WTC11 (cell line): ENCODE data around the gene GPR155. TPM values are rescaled to one million over a fixed set of nuclear protein-coding genes. Genes with fewer than 3 reads are reported as not detected.

Experiments used
- ATAC-seq: fragments of 200-7000 bp; cut with Tn5 transposase; 2 replicates; pipeline ENCODE4 v1.10.0; 2021; ENCODE audit warnings: mild to moderate bottlenecking, moderate library complexity
- Bru-seq: library from RNA; stranded (reverse); fragments of 400-500 nt; gene quantifications from one replicate; lab custom pipeline; 2021; lab: Mats Ljungman, UMichigan
- CTCF ChIA-PET: fragments of 300-600 bp; sonication (Branson Sonifier 250); formaldehyde crosslinking; loops from one replicate; lab custom pipeline; 2021; ENCODE audit warnings: antibody characterized with exemption; lab: Charles Lee
- POLR2A ChIA-PET: fragments of 350-600 bp; sonication (Branson Sonifier 250); formaldehyde crosslinking; loops from one replicate; lab custom pipeline; 2021; ENCODE audit warnings: antibody characterized with exemption; lab: Charles Lee
- DNase-seq: peaks from one replicate; pipeline ENCODE4 v3.0.0; 2021; ENCODE audit warnings: low spot score
- H3K27ac Mint-ChIP-seq: 2 replicates; pipeline ENCODE4 v1.8.0; 2021; ENCODE audit warnings: mixed read lengths
- H3K27me3 Mint-ChIP-seq: 2 replicates; pipeline ENCODE4 v1.8.0; 2021; ENCODE audit warnings: low read depth, mild to moderate bottlenecking, moderate library complexity, mixed read lengths
- H3K36me3 Mint-ChIP-seq: 2 replicates; pipeline ENCODE4 v1.8.0; 2021; ENCODE audit warnings: mixed read lengths
- H3K4me1 Mint-ChIP-seq: 2 replicates; pipeline ENCODE4 v1.8.0; 2022; ENCODE audit warnings: mixed read lengths
- H3K4me3 Mint-ChIP-seq: 2 replicates; pipeline ENCODE4 v1.8.0; 2021; ENCODE audit warnings: mild to moderate bottlenecking, moderate library complexity, mixed read lengths
- H3K9me3 Mint-ChIP-seq: 2 replicates; pipeline ENCODE4 v1.8.0; 2021; ENCODE audit warnings: mixed read lengths
- ARID4B ChIP-seq: sonication (generic); formaldehyde crosslinking; IDR thresholded peaks from 2 replicates; pipeline ENCODE4 v1.8.0; 2023; ENCODE audit warnings: missing genetic modification reagents, mild to moderate bottlenecking, borderline replicate concordance
- ATF6 ChIP-seq: sonication (generic); formaldehyde crosslinking; IDR thresholded peaks from 2 replicates; pipeline ENCODE4 v1.8.1; 2023; ENCODE audit warnings: mild to moderate bottlenecking, missing genetic modification reagents
- CREB1 ChIP-seq: sonication (generic); formaldehyde crosslinking; IDR thresholded peaks from 2 replicates; pipeline ENCODE4 v1.8.0; 2023; ENCODE audit warnings: mild to moderate bottlenecking, missing genetic modification reagents
- FOXK1 ChIP-seq: sonication (generic); formaldehyde crosslinking; IDR thresholded peaks from 2 replicates; pipeline ENCODE4 v1.8.0; 2022; ENCODE audit warnings: mild to moderate bottlenecking, moderate library complexity, missing genetic modification reagents
- FOXP1 ChIP-seq: sonication (generic); formaldehyde crosslinking; IDR thresholded peaks from 2 replicates; pipeline ENCODE4 v1.8.0; 2022; ENCODE audit warnings: missing genetic modification reagents, mild to moderate bottlenecking, moderate library complexity, borderline replicate concordance
- JAZF1 ChIP-seq: fragments of 250-450 bp; sonication (Bioruptor Pico); IDR thresholded peaks from 2 replicates; pipeline ENCODE4 v1.9.0; 2021; ENCODE audit warnings: moderate library complexity, mild to moderate bottlenecking, inconsistent platforms
- KAT7 ChIP-seq: sonication (generic); formaldehyde crosslinking; IDR thresholded peaks from 2 replicates; pipeline ENCODE4 v1.8.1; 2023; ENCODE audit warnings: missing genetic modification reagents, mild to moderate bottlenecking, borderline replicate concordance
- MAX ChIP-seq: sonication (generic); formaldehyde crosslinking; IDR thresholded peaks from 2 replicates; pipeline ENCODE4 v1.8.0; 2022; ENCODE audit warnings: mild to moderate bottlenecking, missing genetic modification reagents
- RELA ChIP-seq: sonication (generic); formaldehyde crosslinking; IDR thresholded peaks from 2 replicates; pipeline ENCODE4 v1.8.1; 2022; ENCODE audit warnings: missing genetic modification reagents, mild to moderate bottlenecking, borderline replicate concordance
- RORB ChIP-seq: fragments of 250-450 bp; sonication (Bioruptor Pico); IDR thresholded peaks from 2 replicates; pipeline ENCODE4 v1.9.0; 2021; ENCODE audit warnings: mild to moderate bottlenecking
- TCF7 ChIP-seq: sonication (generic); formaldehyde crosslinking; IDR thresholded peaks from 2 replicates; pipeline ENCODE4 v1.8.0; 2022; ENCODE audit warnings: mild to moderate bottlenecking, low read depth, missing genetic modification reagents, moderate library complexity
- TEAD1 ChIP-seq: sonication (generic); formaldehyde crosslinking; IDR thresholded peaks from 2 replicates; pipeline ENCODE4 v1.8.0; 2022; ENCODE audit warnings: mild to moderate bottlenecking, missing genetic modification reagents
- TP53 ChIP-seq: sonication (generic); formaldehyde crosslinking; IDR thresholded peaks from 2 replicates; pipeline ENCODE4 v1.8.1; 2023; ENCODE audit warnings: mild to moderate bottlenecking, missing genetic modification reagents
- USF2 ChIP-seq: sonication (generic); formaldehyde crosslinking; IDR thresholded peaks from 2 replicates; pipeline ENCODE4 v1.8.1; 2023; ENCODE audit warnings: mild to moderate bottlenecking, missing genetic modification reagents, moderate library complexity
- long read RNA-seq, 3 experiments: library from RNA in 1 of 3; library from capped mRNA in 1 of 3; library from polyadenylated mRNA in 1 of 3; unstranded in 2 of 3; stranded (forward) in 1 of 3; transcript quantifications; one replicate each; pipeline ENCODE4 v2.0.0, GENCODE V29; 2021
- total RNA-seq: library from RNA; stranded (reverse); gene quantifications from 3 replicates; pipeline ENCODE4 v1.2.3, GENCODE V29; 2021

Gene GPR155
- total RNA-seq = 0.66 to 1.0 TPM (median 0.74 TPM) in 3 replicates
- percentile 38 among the genes with signal in this experiment for Bru-seq, nascent RNA
- long read RNA-seq, experiment 1, partial matches to known transcripts = 1 of 1 reads
- long read RNA-seq, experiment 1, other reads (novel, unspliced or antisense) = 0 of 1 reads
- long read RNA-seq, experiment 2, partial matches to known transcripts = 0 of 1 reads
- long read RNA-seq, experiment 2, other reads (novel, unspliced or antisense) = 1 of 1 reads
- long read RNA-seq, experiment 3, partial matches to known transcripts = 0 of 1 reads
- long read RNA-seq, experiment 3, other reads (novel, unspliced or antisense) = 1 of 1 reads

- Mint-ChIP-seq H3K36me3 (0 out of 2 replicates have a peak, but pooled peaks cover 3% of the 10 kb centered on the region), H3K27me3 (peaks cover 45% of the 10 kb centered on the region), H3K27ac (peak within 1 kb of the TSS; percentile 92), H3K4me1 (peaks cover 7% of the 10 kb centered on the region), H3K9me3 (peaks cover 8% of the 10 kb centered on the region; the same call in 1 of the 2 replicates), H3K4me3 (peak within 1 kb of the TSS; percentile 86)
- peak; percentile 35 for DNase-seq
- TF ChIP-seq CREB1 (CRISPR knock-in tag) (no peak), ATF6 (CRISPR knock-in tag) (no peak), JAZF1 (CRISPR knock-in tag) (no peak), MAX (CRISPR knock-in tag) (peak; percentile 73), USF2 (CRISPR knock-in tag) (0 out of 2 replicates have a peak, but pooled peaks have one; percentile 29), ARID4B (peak; percentile 43; the same call in 1 of the 2 replicates), TCF7 (CRISPR knock-in tag) (0 out of 2 replicates have a peak, but pooled peaks have one; percentile 35), FOXP1 (CRISPR knock-in tag) (peak; percentile 65), FOXK1 (CRISPR knock-in tag) (0 out of 2 replicates have a peak, but pooled peaks have one; percentile 22), TP53 (CRISPR knock-in tag) (no peak), KAT7 (CRISPR knock-in tag) (0 out of 2 replicates have a peak, but pooled peaks have one; percentile 46), TEAD1 (CRISPR knock-in tag) (no peak), RELA (CRISPR knock-in tag) (peak; percentile 81; the same call in 1 of the 2 replicates), RORB (CRISPR knock-in tag) (no peak)
- ChIA-PET POLR2A (no interaction called here), CTCF (interaction anchor here (0.8 to 4.0 kb wide), 4 partner anchors 21 to 632 kb away, joined by 3 to 19 read pairs (median 12); no protein-coding TSS in a partner anchor)
- ATAC-seq = peak; percentile 8
Measured at GRCh38 chr2:174486563-174487107, at the start of gene GPR155. GPR155 (minus strand) TSS chr2:174487029; CDS start chr2:174481956, 5,073 bp downstream.
